ENCODE measurements around the gene NPC1. TPM values are rescaled to one million over a fixed set of nuclear protein-coding genes. Genes with fewer than 3 reads are reported as not detected.
A peak's percentile ranks its signal among the peaks of the same experiment; 100 is the strongest.

NPC1 gene
- polyA plus RNA-seq, 1 donor (not counting 4 experiments of a cell fraction or from before 2014, with no cell fraction given): 49.9 TPM

GRCh38 chr18:23573626-23574431 is 12.5 kb downstream of the NPC1 start:
- Histone ChIP-seq H3K79me2 (ENCODE audit: control insufficient read depth, insufficient read depth, low read length) (peaks cover 43% of the 10 kb centered on the region), H4K20me1 (ENCODE audit: control insufficient read depth, extremely low read depth, insufficient read depth, low read length) (peaks cover 13% of the 10 kb centered on the region), H3K27ac (ENCODE audit: control insufficient read depth, insufficient read depth, low read length) (peak overlapping the region; percentile 17), H3K4me2 (ENCODE audit: control insufficient read depth, extremely low read depth, insufficient read depth, low read depth, low read length) (no peak overlapping the region), H3K9me1 (ENCODE audit: control insufficient read depth, extremely low read depth, insufficient read depth, low read length) (no peaks in the 10 kb centered on the region), H3K9me3 (ENCODE audit: control insufficient read depth, low read depth, low read length) (no peaks in the 10 kb centered on the region), H3K9ac (ENCODE audit: control insufficient read depth, extremely low read depth, insufficient read depth, low read length) (no peak overlapping the region), H3K4me1 (ENCODE audit: control insufficient read depth, extremely low read depth, insufficient read depth, low read length) (peaks cover 10% of the 10 kb centered on the region), H3K36me3 (ENCODE audit: control insufficient read depth in 2 of 2, extremely low read depth in 1 of 2, insufficient read depth in 2 of 2, low read length in 2 of 2) (peaks cover 28 to 37% of the 10 kb centered on the region in 2 experiments), H3K4me3 (ENCODE audit: control insufficient read depth in 2 of 3, extremely low read depth in 1 of 3, insufficient read depth in 2 of 3, low read depth in 1 of 3, low read length in 3 of 3) (no peak overlapping the region), H3K27me3 (ENCODE audit: control insufficient read depth, extremely low read depth, insufficient read depth, low read length) (no peaks in the 10 kb centered on the region), H2AFZ (ENCODE audit: control insufficient read depth, low read length) (no peak overlapping the region)
- FAIRE-seq: no peak
- dilution Hi-C loops (cut with MboI; ENCODE audit: extremely low pct_ligation_motif_present, low sequenced_read_pairs): no loop called here
- no peak for TF ChIP-seq EZH2 (IDR thresholded peaks at IDR 0.05; ENCODE audit: low read length)
- TF ChIP-seq, protein P1, sequence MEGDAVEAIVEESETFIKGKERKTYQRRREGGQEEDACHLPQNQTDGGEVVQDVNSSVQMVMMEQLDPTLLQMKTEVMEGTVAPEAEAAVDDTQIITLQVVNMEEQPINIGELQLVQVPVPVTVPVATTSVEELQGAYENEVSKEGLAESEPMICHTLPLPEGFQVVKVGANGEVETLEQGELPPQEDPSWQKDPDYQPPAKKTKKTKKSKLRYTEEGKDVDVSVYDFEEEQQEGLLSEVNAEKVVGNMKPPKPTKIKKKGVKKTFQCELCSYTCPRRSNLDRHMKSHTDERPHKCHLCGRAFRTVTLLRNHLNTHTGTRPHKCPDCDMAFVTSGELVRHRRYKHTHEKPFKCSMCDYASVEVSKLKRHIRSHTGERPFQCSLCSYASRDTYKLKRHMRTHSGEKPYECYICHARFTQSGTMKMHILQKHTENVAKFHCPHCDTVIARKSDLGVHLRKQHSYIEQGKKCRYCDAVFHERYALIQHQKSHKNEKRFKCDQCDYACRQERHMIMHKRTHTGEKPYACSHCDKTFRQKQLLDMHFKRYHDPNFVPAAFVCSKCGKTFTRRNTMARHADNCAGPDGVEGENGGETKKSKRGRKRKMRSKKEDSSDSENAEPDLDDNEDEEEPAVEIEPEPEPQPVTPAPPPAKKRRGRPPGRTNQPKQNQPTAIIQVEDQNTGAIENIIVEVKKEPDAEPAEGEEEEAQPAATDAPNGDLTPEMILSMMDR (optimal IDR thresholded peaks at IDR 0.05 in 1 of 3, IDR thresholded peaks at IDR 0.05 in 1 of 3, conservative IDR thresholded peaks at IDR 0.05 in 1 of 3; ENCODE audit: extremely low read depth in 1 of 3, insufficient read depth in 2 of 3, low read length in 3 of 3): no peak
- no peak for DNase-seq (ENCODE audit: low read depth, low spot score)

GRCh38 chr18:23573020-23573419 is 13.3 kb downstream of the NPC1 start:
- H3K4me2 ChIP-seq (ENCODE audit: control insufficient read depth, extremely low read depth, insufficient read depth, low read depth, low read length): no peak overlapping the region
- FAIRE-seq: no peak

More at GRCh38 chr18:23573020-23573419, 13.3 kb downstream of the NPC1 start:
- Histone ChIP-seq H4K20me1 (ENCODE audit: control insufficient read depth, extremely low read depth, insufficient read depth, low read length) (peaks cover 9% of the 10 kb centered on the region), H3K9me3 (ENCODE audit: control insufficient read depth, low read depth, low read length) (no peaks in the 10 kb centered on the region), H3K9me1 (ENCODE audit: control insufficient read depth, extremely low read depth, insufficient read depth, low read length) (no peaks in the 10 kb centered on the region), H3K36me3 (ENCODE audit: control insufficient read depth in 2 of 2, extremely low read depth in 1 of 2, insufficient read depth in 2 of 2, low read length in 2 of 2) (peaks cover 28 to 41% of the 10 kb centered on the region in 2 experiments), H2AFZ (ENCODE audit: control insufficient read depth, low read length) (no peak overlapping the region), H3K4me3 (ENCODE audit: control insufficient read depth in 2 of 3, extremely low read depth in 1 of 3, insufficient read depth in 2 of 3, low read depth in 1 of 3, low read length in 3 of 3) (no peak overlapping the region), H3K79me2 (ENCODE audit: control insufficient read depth, insufficient read depth, low read length) (peaks cover 35% of the 10 kb centered on the region), H3K27ac (ENCODE audit: control insufficient read depth, insufficient read depth, low read length) (no peak overlapping the region), H3K27me3 (ENCODE audit: control insufficient read depth, extremely low read depth, insufficient read depth, low read length) (no peaks in the 10 kb centered on the region), H3K4me1 (ENCODE audit: control insufficient read depth, extremely low read depth, insufficient read depth, low read length) (peaks cover 10% of the 10 kb centered on the region), H3K9ac (ENCODE audit: control insufficient read depth, extremely low read depth, insufficient read depth, low read length) (no peak overlapping the region)
- dilution Hi-C loops (cut with MboI; ENCODE audit: extremely low pct_ligation_motif_present, low sequenced_read_pairs): no loop called here
- no peak for DNase-seq (ENCODE audit: low read depth, low spot score)
- TF ChIP-seq, protein P1 (optimal IDR thresholded peaks at IDR 0.05 in 1 of 3, IDR thresholded peaks at IDR 0.05 in 1 of 3, conservative IDR thresholded peaks at IDR 0.05 in 1 of 3; ENCODE audit: extremely low read depth in 1 of 3, insufficient read depth in 2 of 3, low read length in 3 of 3): no peak
- TF ChIP-seq EZH2 (IDR thresholded peaks at IDR 0.05; ENCODE audit: low read length): no peak
